GM19099 (cell line): Measurements from ENCODE around the gene TBC1D16.

Experiments used
- POLR2A ChIP-seq: IDR thresholded peaks from 3 replicates; pipeline ENCODE4 v1.6.1; 2011; ENCODE audit warnings: low read depth; ENCODE audit not compliant: insufficient read length; ENCODE audit errors: extremely low read depth

TBC1D16 gene

GRCh38 chr17:79899584-79899983 is 136.1 kb downstream of the TBC1D16 start:
- TF ChIP-seq POLR2A: no peak

- no peak for TF ChIP-seq POLR2A
Measured at GRCh38 chr17:79897243-79898063, 138.2 kb downstream of the TBC1D16 start.

- no peak for TF ChIP-seq POLR2A
Measured at GRCh38 chr17:79892457-79893241, 143.0 kb downstream of the TBC1D16 start.

DNA sequence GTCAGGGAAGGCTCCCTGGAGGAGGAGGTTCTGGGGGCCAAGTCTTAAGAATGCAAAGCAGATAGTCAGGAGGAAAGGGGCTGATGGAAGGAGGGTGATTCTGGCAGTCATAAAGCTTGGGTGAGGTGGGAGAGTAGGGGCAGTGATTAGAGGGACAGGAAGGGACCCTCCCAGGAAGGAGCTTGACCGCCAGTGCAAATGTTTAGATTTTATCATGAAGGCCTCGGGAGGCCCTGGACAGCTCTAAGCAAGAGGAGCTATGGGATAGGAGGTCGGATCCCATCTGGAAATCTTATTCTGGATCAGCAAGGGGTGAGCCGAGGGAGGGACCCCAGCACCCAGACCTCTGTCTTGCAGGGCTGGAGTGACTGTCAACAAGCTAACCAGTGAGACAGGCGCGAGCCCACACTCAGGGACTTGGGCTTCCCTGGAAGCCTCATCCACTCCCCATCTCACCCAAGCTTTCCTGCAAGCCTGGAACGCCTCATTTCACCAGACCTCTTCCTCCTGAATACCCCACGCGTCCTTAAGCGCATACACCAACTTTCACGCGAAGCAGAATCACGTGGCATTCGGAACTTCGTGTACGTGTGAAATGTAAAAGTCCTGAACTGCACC is 144.4 kb downstream of the TBC1D16 start:
- no peak for TF ChIP-seq POLR2A

DNA sequence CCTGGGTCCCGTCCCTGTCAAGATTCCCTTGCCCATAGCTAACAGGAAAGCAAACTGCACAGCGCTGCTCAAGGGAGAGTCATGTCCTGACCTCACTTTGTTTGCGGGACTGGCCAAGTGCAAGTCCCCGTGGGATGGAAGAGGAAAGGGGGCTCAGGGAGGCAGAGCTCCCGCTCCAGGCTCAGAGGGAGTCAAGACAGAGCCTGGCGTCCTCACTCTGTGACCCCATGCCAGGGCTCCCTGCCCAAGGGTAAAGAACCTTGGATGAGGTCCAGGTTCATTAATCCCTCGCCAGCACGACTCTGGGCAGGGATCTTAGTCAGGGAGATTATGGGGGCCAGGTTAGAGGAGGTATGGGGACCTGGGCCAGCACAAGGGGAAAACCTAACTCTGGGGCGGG is 145.0 kb downstream of the TBC1D16 start:
- TF ChIP-seq POLR2A: no peak

- no peak for TF ChIP-seq POLR2A
Measured at GRCh38 chr17:79888811-79889634, 146.6 kb downstream of the TBC1D16 start.

DNA sequence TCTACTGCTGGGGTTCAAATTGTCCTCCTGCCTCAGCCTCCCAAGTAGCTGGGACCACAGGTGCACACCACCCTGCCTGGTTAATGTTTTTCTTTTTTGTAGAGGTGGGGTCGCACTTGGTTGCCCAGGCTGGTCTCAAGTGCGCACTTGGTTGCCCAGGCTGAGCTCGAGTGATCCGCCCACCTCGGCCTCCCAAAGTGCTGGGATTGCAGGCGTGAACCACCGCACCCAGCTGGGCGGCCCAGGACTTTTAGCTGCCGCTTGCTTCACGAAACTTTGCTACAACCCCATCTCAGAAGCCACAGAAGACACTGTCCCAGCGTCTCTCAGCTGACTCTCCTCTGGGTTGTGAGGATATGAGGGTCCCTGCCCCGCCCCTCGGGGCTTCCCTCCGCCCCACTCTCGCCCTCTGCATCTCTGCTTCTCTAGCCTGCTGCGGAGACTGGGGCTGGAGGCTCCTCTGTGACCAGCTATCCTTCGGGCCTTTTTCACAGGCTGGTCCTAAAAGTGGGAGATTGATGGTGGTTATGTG is 147.6 kb downstream of the TBC1D16 start:
- no peak for TF ChIP-seq POLR2A

GRCh38 chr17:79887451-79887991 is 148.2 kb downstream of the TBC1D16 start:
- no peak for TF ChIP-seq POLR2A

DNA sequence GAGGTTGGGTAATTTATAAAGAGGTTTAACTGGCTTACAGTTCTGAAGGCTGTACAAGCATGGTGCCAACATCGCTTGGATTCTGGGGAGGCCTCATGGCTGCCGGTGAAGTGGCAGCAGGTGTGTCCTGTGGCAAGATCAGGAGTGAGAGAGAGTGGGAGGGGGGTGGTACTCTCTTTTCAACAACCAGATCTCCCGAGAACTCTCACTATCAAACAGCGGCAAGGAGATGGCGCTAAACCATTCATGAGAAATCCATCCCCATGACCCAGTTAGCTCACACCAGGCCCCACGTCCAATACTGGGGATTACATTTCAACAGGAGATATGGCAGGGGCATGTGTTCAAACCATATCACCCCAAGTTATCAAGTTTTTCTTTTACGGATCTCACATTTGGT is 152.5 kb downstream of the TBC1D16 start:
- TF ChIP-seq POLR2A: no peak
